Hypothalamus (tissue), 51 donors: Measurements from ENCODE around the gene NATD1.
A peak's percentile ranks its signal among the peaks of the same experiment; 100 is the strongest.

Experiments used
- DNase-seq, 51 donors: peaks; one replicate each; lab custom pipeline; 2025; lab: John Stamatoyannopoulos, UW

Gene NATD1

DNA sequence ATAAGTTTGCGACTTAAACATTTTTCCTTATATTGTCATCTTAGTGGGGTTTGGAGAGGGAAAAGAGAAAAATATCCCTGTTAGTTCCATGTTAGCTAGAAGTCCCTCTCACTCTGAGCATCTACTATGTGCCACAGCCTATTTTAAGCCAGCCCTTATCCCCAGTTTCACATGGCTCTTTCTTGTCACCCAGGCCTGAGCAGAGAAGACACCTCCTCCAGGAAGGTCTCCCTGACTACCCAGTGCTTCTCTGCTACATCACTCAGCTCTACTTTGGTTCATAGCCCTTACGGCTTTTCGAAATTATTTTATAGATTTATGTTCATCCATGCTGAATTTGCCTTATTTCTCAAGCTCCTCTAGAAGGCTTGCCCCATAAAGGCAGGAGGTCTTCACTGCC lies 24.1 kb upstream of the NATD1 start:
- no peak for DNase-seq

DNA sequence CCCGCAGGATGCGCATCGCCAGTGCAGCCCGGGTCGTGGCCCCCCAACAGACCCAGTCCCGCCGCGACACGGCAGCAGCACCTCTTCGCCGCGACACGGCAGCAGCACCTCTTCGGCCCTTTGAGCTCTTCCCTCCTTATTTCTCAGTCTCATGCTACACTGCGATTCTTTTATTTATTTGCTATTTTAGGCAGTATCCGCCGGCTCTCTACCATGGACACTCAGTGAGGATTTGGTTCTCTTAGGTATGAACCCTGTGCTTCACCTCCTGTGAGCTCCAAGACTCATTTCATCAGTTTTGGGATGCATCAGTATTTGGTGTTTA lies 23.0 kb upstream of the NATD1 start:
- no peak for DNase-seq

DNA sequence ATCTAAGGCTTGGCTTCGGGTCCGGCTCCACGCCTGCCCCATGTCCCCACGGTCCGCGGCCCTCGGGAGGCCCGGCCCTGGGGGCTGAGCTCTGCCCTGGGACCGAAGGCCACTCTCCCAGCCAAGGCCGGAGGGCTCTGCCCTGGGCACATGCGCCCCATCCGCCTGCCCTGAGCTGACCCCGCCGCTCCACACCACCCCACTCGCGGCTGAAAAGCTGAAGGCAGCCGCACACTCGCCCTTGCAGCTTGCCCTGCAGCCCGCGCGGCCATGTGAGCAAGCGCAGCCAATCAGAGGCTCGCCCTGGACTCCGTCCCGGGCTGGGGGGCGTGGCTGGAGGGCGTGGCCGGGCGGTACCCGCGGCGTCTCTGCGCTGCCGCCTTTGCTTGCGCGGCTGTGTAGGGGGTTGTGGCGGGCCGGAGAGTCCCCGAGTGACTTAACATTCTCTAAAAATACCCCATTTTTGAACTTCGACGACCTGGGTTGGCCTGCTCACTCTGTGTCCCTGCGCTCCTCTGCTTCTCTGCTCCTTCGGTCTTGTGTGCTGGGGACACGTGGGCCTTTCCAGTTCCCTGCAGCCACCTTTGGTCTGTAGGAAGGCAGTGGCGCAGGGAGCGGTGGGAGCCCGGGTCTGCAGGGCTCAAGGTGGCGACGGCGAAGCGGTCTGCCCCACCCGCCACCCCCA lies 22.5 kb upstream of the NATD1 start:
- peak; percentile 40 to 97 (median 90) for DNase-seq

DNA sequence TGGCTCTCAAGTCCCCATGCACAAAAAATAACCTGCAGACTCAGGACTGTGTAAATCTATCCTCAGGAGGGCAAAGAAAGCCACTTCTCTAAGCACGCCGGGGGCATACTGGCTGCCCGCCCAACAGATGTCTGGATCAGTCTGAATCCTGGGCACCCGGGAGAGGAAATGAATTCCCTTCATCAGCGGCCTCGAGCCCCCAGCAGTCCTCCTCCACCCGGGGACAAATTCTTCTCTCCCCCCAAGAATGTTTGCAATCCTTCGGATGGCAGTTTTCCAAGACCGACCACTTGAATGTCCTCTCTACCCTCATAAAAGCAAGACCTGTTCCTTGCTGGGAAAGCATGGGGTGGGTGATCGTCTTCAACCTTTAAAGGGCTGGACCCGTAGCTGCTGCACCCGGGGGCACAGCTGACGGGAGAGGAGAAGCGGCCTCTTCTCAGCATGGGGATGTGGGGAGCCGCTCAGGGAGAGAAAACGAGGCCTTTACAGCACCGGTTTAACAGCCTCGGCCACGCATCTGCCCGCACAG lies 21.9 kb upstream of the NATD1 start:
- peak in 1 of 51 donors; percentile 63 for DNase-seq

DNA sequence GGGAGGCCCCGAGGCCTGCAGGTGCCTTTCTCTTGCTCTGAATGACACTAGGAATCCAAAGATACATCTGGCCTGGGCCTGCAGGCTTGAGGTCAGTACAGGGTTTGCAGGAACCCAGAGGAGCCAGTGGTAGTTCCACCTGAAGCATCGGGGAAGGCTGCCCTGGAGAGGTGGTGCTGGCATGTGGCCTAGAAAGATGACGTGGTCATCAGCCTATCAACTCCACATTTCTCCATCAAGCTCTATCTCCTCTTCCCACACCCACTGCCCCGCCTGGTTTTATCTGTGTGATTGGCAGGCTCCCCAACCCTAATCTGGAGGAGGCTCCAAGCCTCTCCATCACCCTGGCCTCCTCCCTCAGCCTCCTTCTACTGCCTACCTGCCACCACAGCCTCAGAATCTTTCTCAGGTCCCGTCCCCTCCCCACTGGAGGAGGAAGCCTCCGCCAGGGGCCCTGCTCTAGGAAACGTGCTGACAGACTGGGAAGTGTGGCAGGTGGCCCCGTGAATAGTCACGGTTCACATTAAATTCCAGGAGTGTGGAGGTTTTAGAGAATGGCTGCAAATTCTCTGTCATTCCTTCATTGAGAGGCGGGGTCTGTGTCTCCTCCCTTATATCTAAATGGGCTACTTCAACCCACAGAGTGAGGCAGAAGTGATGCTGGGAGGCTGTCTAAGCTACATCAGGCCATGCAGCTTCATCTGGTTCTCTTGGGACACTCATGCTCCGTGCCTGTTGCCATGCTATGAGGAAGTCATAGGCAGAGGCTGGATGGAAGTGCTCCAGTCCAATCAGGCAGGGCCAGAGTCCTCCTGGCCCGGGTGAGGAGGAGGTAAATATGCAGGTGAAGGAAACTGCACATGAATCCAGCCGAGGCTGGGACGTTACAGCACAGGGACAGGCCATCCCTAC lies 19.9 kb upstream of the NATD1 start:
- DNase-seq = no peak

DNA sequence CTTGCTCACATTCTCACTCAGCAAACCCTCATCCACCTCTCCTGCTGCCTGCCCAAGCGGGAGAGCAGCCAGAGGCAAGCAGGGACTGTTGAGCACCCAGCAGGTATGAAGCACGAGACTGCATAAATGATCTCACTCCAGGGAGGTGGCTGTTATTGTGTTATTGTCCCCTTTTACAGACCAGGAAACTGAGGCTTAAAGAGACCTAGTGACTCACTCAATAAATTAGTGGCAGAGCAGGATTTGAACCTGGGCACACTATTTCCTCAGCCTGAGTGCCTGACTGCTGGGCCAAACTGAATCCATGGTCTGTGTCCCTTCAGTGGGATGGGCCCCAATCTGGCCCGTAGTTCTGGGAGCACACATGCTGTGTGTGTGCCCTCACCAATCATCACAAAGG lies 19.0 kb upstream of the NATD1 start:
- no peak for DNase-seq

DNA sequence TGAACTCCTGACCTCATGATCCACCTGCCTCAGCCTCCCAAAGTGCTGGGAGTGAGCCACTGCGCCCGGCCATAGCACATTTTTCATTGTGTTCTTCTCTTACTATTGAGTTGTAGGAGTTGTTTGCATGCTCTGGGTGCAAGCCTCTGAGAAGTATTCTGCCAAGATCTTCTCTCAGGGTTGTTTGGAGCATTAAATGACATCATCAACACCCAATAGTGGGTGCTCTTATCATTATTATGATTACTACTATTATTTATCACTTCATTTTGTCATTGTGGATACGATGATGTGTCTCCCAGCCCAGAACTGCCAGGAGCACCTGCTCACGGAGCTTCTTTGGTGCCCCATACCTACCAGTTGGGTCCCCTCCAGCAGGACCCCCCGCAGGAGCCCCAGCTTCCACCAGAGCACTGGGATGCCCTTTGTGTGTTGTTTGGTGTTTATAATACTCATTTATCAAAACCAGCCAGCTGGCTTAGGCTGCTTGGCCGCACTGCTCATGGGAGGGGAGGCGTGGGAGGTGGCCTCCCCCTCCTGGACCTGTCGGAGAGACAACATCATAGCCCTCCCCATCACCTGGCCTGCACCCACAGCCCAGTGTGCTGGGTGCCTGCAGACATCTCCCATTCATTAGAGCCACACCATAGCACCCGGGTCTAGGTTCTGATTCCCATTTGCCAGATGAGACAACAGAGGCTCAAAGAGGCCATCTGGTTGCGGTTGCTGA lies 18.4 kb upstream of the NATD1 start:
- no peak for DNase-seq

DNA sequence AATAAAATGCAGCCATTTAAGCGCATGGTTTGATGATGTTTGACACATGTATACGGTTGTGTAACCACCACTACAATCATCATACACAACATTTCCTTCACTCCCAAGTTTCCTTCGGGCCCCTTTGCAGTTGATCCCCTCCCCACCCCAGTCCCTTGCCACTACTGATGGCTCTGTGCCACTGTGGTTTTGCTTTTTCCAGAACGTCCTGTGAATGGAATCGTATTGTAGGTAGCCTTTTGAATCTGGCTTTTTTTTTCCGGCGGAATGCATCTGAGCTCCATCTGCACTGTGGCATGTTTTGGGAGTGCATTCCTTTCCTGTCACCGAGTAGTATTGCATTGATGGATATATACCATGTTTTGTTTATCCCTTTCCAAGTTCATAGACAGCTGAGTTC lies 16.2 kb upstream of the NATD1 start:
- DNase-seq = no peak

DNA sequence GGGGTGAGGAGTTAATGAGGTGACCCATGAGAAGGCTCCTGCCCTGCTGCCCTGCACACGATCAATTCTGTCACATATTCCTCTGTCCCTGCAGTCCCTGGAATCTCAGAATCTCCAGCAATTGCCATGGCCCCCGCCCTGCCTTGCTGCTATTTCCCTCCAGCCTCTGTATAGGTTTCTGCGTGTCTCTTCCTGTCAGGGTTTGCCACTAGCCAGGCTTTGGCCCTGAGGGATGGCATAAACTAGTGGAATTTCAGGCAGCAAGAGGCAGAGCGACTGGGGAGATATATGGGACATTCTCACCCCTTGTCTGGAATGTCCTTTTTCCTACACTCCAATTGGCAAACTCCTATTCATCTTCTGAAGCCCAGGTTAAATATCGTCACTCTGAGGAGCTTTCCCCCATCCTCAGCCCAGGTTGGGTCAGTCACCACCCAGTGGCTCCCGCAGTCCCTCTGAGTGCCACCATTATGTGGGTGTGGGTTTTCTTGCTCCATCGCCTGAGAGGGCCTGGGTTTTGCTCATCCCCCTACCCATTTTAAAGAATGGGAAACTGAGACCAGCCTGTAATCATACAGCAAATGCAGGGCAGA lies 15.5 kb upstream of the NATD1 start:
- no peak for DNase-seq

DNA sequence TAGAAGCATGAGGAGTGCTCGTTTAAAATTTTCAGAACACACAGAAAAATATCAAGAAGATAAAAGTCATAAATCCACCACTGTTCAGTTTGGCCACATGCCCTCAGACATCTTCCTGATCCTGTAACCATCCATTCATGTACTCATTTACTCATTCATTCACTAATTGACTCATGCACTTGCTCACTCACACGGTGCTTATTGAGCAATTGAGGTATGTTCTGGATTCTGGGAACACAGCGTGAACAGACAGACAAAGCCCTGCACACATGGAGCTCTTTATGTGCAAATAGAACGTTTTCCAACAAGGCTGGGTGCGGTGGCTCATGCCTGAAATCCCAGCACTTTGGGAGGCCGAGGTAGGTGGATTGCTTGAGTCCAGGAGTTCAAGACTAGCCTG lies 10.2 kb upstream of the NATD1 start:
- no peak for DNase-seq

DNA sequence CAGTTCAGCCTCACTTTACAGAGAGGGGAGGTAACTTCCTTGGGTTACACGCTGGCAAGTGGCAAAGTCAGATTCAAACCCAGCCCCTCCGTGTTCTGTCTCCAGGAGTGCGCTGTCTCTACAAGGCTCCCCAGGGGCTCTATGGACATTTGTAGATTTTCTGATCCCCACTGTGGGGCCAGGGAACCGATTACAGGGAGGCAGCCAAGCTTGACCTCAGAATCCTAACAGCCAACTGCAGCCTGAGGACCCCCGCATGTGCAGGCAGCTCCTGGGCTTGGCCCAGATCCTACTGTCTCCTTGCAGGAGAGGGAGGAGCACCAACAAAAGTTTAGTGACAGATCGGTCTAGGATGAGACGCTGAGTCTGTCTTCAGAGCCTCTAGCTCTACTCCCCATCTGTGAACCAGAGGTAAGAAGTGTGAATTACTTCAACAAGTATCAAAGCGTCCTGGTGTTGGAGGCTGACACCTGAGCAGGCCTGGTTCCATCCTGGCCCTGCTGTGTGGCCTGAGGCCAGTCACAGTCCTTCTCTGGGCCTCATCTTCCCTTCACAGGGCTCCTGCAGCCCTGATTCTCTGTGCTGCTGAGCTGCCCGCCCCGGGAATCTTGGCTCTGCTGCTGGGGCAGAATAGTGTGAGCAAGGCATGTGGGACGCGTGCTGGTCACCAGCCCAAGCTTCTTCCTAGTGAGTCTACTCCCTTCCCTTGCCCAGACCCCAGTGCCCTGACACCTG lies 9.2 kb upstream of the NATD1 start:
- DNase-seq = no peak

DNA sequence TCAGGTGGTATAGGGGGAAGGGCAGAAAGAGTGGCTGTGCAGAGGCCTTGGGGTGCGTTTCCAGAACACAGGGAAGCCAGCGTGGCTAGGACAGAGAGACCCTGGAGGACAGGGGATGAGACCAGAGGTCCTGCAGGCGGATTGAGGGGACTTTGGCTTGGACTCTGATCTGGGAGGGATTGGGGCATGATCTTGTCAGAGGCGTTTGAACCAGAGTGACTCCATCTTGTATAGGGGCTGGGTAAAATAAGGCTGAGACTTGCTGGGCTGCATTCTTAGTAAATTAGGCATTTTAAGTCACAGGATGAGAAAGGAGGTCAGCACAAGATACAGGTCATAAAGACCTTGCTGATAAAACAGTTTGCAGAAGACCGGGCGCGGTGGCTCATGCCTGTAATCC lies 5.4 kb upstream of the NATD1 start:
- DNase-seq = no peak

DNA sequence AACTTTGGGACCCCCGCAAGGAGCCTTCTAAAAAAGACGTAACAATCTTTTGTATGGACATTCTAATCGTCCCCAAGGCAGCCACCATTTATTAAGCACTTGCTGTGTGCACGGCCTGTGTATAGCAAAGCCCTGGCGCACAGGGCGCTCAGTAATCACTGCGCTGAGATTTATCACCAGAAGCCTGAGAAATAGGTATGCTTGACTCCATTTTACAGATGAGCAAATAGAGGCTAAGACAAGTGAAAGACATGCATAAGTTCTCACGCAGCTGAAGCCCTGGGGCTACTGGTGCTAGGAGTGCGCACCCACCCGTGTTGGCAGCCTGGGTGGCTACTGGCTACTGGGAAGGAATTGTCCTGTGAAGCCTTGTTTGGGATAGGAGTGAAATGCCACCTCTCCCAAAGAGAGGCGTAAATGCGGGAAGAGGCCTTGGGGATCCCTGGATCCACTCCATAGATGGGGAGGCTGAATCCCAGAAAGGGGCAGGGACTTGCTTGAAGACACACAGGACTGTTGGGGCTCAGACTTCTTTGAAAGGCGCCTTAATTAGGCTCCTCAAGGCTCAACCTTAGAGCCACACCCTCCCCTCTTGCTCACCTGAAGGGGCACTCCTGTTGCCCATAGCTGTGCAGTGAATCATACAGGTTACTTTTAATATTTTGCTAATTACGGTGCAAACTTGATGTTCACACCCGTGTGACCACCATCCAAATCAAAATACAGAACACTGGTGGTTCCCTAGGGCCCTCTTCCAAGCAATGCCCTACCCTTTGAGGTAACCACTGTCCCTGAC lies 634 bp upstream of the NATD1 start:
- DNase-seq = no peak

DNA sequence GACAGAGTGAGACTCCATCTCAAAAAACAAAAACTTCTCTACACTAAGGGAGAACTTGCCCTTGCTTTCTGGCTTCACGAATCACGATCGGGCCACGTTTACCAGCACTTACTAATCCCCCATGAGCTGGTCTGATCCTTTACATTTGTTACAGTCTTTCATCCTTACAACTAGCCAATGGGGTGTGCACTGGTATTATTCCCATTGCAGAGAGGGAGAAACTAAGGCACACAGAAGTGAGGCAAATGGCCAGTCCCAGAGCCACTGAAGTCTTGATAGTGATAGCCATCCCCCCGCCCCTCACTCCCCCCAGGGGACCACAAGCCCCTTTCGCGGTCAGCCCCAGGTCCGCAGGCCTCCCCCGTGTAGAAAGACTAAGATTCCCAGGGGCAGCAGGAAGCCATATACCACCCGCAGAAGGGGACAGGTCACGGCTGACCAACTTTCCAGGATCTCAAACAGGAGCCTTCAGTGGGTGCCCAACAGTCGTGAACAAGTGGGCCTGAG lies 868 bp downstream of the NATD1 start:
- DNase-seq = no peak

DNA sequence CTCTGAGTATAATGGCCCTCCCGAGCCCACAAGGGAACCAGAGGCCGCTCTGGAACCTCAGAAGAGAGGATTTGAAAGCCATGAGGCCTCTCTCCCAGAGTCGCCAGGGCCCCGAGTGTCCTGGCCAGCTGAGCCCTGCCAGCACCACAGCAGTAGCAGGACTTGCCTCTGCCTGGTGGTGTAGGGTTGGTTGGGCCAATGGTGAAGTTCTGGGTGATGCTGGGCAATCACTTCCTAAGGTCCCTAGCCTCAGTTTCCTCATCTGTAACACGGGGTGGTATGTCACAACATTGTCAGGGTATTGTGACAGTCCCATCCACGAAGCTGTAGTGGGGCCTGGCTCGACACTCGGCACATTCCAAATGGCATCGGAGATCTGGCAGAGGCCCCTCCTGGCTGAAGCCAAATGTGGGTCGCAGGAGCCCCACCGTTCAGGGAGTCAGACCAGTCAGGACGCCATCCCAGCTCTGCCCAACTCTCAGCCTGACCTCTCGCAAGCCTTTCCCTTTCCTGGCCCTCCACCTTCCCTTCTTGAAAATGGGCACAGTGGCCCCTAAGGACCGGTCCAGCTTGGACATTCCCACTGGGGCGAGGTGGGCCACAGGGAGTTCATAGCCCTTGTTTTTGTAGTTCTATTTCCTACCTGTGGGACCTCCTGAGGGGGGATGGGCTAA lies 1.7 kb downstream of the NATD1 start:
- no peak for DNase-seq

DNA sequence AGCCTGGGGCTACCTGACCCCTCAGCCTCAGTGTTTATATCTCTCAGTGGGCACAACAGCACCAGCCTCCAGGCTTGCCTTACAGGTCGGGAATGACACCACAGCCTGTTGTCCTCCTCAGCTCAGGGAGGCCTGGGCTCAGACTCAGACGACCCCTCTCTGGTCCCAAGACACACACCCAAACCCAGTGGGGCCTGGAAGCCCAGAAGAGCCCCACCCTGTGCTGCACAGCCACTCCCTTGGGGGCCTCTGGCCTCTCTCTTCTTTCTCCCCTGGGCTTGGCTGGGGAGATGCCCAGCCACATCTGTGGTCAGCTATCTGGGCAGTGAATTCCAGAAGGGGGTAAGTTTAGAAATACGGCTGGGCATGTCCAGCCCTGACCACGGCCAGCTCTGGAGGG lies 2.4 kb downstream of the NATD1 start:
- no peak for DNase-seq

DNA sequence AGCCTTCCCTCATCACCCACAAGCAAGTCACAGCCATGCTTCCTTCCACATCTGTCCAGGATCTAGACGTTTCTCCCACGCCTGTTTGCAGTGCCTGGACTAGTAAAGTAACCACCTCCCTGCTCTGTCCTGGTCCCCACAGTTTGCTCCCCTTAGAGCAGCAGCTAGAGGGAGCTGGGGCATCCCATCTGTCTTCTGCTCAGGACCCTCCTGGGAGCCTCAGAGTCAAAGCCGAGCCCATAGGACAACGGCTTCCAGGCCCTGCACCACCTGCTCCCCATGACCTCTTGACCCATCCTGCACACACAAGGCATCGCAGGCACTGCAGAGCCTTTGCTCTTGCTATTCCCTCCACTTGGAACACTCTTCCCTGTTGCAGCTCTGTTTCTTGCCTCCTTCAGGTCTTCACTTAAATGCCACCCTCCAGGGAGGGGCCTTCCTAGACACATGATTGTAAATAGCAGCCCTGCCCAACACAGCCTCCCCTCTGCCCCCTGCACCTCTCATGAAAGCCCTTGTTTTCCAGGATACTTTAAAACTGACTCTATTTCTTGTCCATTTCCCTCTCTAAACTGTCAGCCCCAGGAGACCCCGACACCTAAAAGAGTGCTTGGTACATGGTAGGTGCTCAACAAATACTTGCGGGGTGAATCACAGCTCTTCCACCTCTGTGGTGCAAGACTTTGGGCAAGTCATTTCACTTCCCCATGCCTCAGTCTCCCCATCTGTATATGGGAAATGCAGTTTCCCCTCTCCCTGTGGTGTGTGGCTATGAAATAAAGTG lies 3.1 kb downstream of the NATD1 start:
- no peak for DNase-seq
